HL-60/S4 treated with retinoic acid at 250 ng/mL for 4 days and 3 days (cell line): Measurements from ENCODE around the gene REEP1.

Experiments
- in situ Hi-C: fragments of 300-500 bp; cut with MboI; formaldehyde crosslinking; loops from 2 replicates; pipeline ENCODE4 v1.7.0; 2022; ENCODE audit warnings: low sequenced_read_pairs

REEP1 gene

DNA sequence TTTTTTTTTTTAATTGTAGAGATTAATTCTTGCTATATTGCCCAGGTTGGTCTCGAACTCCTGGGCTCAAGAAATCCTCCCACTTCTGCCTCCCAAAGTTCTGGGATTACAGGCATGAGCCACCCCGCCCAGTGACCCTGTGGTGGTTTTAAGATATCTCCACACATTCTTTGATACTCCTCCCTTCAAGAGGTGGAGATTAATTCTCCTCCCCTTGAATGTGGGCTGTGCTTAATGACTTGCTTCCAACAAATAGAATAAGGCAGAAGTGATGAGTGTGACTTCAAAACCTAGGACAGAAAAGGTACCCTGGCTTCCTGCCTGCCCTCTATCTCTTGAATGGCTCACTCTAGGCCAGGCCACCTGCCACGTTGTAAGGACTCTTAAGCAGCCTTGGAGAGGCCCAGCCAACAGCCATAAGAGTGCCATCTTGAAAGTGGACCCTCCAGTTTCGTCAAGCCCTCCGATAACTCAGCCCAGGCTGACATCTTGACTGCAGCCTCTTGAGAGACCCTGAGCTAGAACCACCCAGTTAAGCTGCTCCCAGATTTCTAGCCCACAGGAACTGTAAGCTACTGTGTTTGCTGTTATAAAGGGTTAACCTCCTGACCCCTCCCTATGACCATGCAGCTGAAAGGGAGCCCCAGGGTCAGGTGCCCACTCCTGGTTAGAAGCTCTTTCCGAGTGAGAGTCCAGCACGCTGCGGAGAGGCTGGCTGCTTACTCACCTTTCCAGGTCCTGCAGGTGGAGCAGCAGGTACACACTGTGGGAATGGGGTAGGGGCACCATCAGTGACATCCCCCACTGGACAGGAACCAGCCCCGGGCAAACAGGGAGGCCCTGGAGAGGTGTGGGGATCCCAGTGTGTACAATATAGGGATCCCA, 110.5 kb downstream of the REEP1 start:
- in situ Hi-C loops = no loop called here

DNA sequence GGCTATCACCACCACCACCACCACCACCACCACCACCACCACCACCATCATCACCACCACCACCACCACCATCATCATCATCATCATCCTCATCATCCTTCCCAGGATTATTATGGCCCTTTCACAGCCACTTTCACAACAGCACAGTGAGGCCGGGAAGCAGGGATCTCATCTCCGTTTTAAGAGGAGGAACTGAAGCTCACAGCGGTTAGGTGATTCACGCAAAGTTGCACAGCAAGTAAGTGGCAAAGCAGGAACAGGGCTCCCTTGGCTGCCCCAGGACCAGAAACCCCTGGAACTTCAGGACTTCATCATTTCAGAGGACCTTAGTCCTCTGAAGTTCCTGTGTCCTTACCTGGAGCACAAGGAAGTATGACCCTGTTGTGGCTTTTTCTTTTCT, 111.4 kb downstream of the REEP1 start:
- in situ Hi-C loops = no loop called here

GRCh38 chr2:86225581-86225980, 111.8 kb downstream of the REEP1 start:
- in situ Hi-C loops = no loop called here

DNA sequence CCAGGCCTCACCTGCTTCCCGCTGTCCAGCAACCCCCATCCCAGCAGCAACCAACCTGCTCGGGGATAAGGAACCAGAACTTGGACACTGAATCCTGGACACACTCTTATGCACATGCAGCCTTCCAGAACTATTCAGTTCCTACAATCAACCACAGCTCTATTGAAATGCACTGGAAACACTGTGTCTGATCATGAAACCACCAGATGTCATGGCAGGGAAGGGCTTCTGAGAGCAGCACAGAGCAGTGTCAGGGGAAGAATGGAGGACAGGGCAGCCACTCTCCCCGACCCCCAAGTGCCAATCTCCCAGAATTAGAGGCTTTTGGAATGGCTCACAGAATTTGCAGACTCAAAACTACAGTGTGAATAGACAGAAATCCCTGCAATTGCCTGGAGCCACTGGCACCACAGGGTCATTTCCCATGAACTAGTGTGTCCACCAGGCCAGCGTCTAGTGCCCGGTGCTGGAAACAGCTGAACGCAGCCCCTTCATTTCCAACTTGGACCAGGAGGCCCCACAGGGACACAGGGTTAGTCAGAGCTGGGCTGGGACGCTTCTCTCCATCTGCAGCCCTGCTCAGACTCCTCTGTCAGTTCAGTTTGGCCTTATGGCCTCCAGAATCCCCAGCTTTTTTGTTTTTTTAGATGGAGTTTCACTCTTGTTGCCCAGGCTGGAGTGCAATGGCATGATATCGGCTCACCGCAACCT, 112.6 kb downstream of the REEP1 start:
- in situ Hi-C loops = no loop called here

- in situ Hi-C loops = no loop called here
Measured at GRCh38 chr2:86223927-86224560, 113.4 kb downstream of the REEP1 start.

- in situ Hi-C loops = no loop called here
Measured at GRCh38 chr2:86223140-86223926, 114.1 kb downstream of the REEP1 start.

DNA sequence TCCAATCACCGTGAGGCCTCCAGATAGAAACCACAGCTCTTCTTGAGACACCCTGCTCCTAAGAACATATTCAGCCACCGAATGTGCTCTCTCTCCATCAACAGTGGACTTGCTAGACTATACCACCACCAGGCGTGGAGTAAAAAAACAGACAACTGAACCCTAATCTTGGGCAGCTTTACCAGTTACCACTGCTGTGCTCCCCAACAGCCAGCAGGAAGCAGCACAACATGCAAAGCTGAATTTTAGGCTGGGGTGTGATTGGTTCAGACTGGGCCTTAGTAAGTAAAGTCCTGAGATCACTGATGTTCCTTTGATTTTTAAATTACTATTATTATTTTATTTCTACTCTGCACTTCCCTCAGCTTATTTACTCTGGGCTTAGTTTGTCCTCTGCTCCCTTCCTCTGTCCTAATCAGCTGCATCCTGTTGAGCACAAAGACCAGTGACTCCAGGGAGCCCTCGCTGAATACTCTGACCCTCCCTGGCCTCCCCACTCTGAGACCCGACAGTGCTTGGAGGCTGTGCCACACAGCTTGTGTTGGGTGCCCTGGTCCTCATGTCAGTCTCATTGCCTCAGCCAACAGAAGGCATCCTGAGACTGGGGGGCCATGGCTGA, 116.3 kb downstream of the REEP1 start:
- in situ Hi-C loops = no loop called here

- in situ Hi-C loops = no loop called here
Measured at GRCh38 chr2:86219896-86220295, 117.5 kb downstream of the REEP1 start.

DNA sequence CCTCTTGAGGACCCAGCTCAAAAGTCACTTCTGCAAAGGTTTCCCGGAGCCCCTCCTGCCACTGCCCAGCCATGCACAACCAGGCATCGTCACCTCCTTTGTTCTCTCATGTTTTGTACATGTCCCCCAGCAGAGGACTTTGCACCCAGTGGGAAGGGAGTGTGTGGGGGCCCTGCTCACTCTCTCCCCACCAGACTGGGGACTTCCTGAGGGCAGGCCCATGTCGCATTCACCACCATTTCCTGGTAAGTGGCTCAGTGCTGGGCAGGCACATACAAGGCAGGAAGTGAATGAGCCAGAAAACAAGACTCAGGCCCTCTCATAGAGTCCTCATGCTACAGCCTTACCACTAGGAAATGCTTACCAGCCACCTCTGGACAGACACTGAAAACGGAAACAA, 119.3 kb downstream of the REEP1 start:
- in situ Hi-C loops = no loop called here

DNA sequence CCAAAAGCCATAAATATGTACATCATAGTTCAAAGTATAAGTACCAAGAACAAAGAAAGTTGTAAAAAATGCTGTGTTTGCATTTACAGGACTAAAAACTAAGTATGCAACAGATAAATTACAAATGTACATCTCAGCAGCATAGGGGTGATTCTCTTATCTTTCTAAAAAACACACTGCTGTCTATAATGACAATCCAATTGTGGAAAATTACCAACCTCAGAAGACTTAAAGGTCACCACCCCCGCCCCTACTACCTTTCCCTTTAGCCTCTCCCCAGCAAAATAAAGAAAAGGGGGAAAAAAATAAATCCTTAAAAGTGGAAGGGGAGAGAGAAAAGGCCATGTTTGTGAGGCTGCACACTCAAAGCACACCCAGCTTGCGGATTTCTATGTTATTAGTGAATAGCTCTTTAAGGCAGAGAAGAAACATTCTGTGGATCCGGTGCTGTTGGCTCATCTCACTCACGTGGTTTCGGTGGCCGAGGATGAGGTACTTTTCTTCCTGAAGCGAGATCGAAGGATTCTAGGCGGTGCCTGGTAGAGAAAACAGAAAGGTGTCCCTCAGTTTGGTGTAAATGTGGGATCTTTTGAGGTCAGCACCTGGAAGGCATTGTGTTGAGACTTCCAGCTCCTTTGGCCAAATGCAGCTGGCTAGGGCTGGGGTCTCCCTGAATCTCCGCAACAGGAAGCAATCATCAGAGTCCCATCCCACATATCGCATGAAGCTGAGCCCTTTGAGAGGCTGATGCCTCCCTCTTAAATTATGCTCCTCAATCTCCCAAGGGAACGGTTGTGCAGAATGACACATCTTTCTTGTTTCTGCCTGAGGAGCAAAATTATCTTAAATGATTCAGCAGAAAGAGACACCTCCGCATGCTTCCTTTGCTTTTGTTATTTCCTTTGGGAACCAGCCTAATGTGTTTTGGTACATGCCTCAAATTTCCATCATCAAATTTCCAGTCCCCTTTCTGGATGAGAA, 120.6 kb downstream of the REEP1 start:
- in situ Hi-C loops = no loop called here

DNA sequence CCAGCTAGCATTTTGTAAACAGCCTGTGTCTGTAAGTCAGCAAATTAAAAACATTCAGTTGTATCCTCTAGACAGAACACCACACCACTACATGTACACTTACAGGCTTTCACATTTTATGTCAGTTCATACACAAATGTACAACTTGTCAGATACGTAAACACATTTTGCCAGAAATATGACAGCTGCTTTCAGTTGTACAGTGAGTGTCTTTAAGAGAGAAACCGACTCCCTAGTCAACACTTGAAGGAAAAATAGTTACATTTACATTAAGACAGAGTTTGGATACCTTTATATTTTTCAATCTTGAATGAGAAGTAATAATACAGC, 123.0 kb downstream of the REEP1 start:
- in situ Hi-C loops = no loop called here

DNA sequence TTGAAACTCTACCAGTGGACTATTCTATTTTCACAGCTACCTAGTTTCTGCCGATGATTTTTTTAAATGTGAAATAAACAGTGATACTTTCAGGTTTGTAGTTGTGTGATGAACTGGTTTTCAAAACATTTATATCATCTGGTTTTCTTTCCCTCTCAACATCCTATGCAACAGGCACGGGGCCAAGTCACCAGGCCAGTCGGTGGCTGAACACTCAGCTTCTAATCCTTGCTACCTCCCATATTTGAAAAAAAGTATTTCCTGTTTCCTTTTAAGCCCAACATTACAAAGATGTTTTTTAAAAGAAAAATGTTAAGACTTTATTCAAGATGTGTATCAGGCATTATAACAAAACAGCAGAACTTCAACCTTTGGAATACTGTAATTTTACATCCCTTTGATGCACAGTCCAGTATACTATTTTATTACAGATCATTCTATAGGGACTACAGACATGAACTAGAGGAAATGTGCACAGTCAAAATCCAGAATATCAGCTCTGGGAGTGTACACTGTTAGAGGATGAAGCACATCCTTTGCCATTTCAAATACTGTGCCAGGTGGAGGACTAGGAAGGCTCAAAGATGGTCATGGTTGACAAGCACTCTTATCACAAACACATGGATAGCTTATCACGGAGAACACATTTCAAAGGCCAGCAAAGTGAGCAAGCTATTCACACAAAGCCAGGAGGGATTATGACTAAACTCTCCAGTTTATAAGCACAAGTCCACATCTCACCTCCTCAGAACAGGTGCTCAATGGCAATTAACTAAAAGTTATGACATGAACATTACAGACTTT, 123.5 kb downstream of the REEP1 start:
- in situ Hi-C loops = no loop called here

- in situ Hi-C loops = no loop called here
Measured at GRCh38 chr2:86213056-86213455, 124.4 kb downstream of the REEP1 start.

DNA sequence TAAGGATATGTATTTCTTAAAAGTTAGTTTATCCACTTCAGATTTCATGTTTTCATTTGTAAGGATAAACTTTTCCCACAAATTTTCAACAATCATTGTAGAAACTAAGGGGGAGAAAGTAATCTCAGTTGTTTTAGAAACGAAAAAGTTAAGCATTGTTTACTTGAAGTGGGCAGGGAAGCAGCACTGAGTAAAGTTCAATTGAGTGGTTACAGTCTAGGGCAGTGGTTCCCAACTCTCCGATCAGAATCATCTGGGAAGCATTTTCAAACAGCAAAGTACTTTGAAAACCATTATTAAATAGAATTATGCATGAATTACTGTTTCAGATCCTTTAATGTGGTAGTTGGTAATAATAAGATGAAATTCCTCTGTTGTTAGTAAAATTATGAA, 125.6 kb downstream of the REEP1 start:
- in situ Hi-C loops = no loop called here

GRCh38 chr2:86211033-86211795, 126.2 kb downstream of the REEP1 start:
- in situ Hi-C loops = no loop called here

DNA sequence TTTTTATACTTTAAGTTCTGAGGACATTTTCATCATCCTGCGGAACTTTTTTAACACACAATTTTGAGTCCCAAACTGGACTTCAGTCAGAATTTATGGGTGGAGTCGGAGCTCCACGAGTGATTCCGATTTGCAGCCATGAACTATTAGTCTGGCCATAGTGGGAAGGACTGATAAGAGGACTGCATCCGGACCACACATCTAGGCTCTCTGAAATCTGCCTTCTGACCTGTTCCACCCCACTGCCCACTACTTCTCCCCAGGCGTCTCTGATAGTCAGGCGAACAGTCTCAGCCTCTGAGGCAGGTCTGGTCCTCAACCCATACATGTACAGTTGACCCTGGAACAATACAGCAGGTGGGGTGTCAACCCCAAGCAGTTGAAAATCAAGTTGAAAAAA, 133.0 kb downstream of the REEP1 start:
- in situ Hi-C loops = no loop called here

- in situ Hi-C loops = no loop called here
Measured at GRCh38 chr2:86203614-86204013, 133.8 kb downstream of the REEP1 start.

DNA sequence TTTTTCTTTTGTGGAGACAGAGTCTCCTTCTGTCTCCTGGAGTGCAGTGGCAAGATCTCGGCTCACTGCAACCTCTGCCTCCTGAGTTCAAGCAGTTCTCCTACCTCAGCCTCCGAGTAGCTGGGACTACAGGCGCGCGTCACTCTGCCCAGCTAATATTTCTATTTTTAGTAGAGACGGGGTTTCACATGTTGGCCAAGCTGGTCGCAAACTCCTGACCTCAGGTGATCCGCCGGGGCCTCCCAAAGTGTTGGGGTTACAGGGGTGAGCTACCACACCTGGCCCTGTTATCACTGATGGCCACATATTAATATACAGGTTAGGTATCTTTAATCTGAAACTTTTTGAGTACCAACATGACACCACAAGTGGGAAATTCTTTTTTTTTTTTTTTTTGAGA, 134.7 kb downstream of the REEP1 start:
- in situ Hi-C loops = no loop called here
